A549 (cell line): Measurements from ENCODE around the gene ATG101. TPM values are rescaled to one million over a fixed set of nuclear protein-coding genes. Genes with fewer than 3 reads are reported as not detected.

Experiments used
- ATAC-seq, 2 experiments: fragments of 200-7000 bp in 1 of 2; fragments of >200 bp in 1 of 2; cut with Nextera tagmentation in 1 of 2; cut with Tn5 transposase in 1 of 2; 3 replicates each; pipeline versions ENCODE4 v1.8.0 to v1.9.1; 2018 to 2020; ENCODE audit warnings: mild to moderate bottlenecking in 1 of 2, moderate library complexity in 1 of 2
- CTCF ChIA-PET: fragments of 300-600 bp; sonication (Branson Sonifier 250); formaldehyde crosslinking; extraction: SDS; loops from one replicate; lab custom pipeline; 2021; ENCODE audit warnings: antibody characterized with exemption, inconsistent platforms; lab: Yijun Ruan, JAX
- POLR2A ChIA-PET: fragments of 350-600 bp; formaldehyde crosslinking; extraction: SDS; loops from one replicate; lab custom pipeline; 2021; ENCODE audit warnings: antibody characterized with exemption, inconsistent platforms; lab: Yijun Ruan, JAX
- DNase-seq, 2 experiments: peaks; one replicate each; pipeline versions ENCODE4 v3.0.0 to v3.0.0-alpha.2; 2011 to 2016; ENCODE audit warnings: low read depth in 1 of 2, low spot score in 1 of 2
- FAIRE-seq: peaks from 2 replicates; lab custom pipeline; 2011; peaks lifted over from hg19 to GRCh38; lab: Jason Lieb, UNC
- H3K27ac ChIP-seq, 2 experiments: fragments of >200 bp; sonication (Bioruptor Twin); formaldehyde crosslinking; 3 replicates each; pipeline ENCODE4 v1.5.1; 2016 to 2017
- H3K4me1 ChIP-seq: fragments of >200 bp; sonication (Bioruptor Twin); formaldehyde crosslinking; 3 replicates; pipeline ENCODE4 v1.6.1; 2016
- H3K4me2 ChIP-seq: fragments of >200 bp; sonication (Bioruptor Twin); formaldehyde crosslinking; 3 replicates; pipeline ENCODE4 v1.6.1; 2016
- H3K4me3 ChIP-seq: fragments of >200 bp; sonication (Bioruptor Twin); formaldehyde crosslinking; 3 replicates; pipeline ENCODE4 v1.5.1; 2016
- H3K9me3 ChIP-seq: fragments of >200 bp; sonication (Bioruptor Twin); formaldehyde crosslinking; 3 replicates; pipeline ENCODE4 v1.6.1; 2016
- BHLHE40 ChIP-seq: IDR thresholded peaks from 2 replicates; pipeline ENCODE4 v1.6.1; 2012; ENCODE audit warnings: low read depth, low read length, inconsistent platforms
- CBX2 ChIP-seq: fragments of 200-600 bp; sonication (generic); IDR thresholded peaks from 2 replicates; pipeline ENCODE4 v1.6.1; 2016; ENCODE audit warnings: low read depth, mild to moderate bottlenecking, borderline replicate concordance
- EHMT2 ChIP-seq: fragments of 200-600 bp; sonication (generic); IDR thresholded peaks from 2 replicates; pipeline ENCODE4 v1.6.1; 2016; ENCODE audit warnings: antibody characterized with exemption, low read depth, mild to moderate bottlenecking, moderate library complexity
- FOSB ChIP-seq: fragments of 250-450 bp; sonication (Bioruptor Pico); IDR thresholded peaks from 2 replicates; pipeline ENCODE4 v1.5.0; 2020; ENCODE audit warnings: mild to moderate bottlenecking, moderate library complexity
- HEYL ChIP-seq: fragments of 250-450 bp; sonication (Bioruptor Pico); IDR thresholded peaks from 2 replicates; pipeline ENCODE4 v1.8.0; 2021; ENCODE audit warnings: mild to moderate bottlenecking, moderate library complexity
- HOXB13 ChIP-seq: fragments of 250-450 bp; sonication (Bioruptor Pico); IDR thresholded peaks from 2 replicates; pipeline ENCODE4 v1.5.0; 2020; ENCODE audit warnings: low read depth, mild to moderate bottlenecking, moderate library complexity
- KDM5A ChIP-seq: fragments of 200-600 bp; sonication (generic); IDR thresholded peaks from 2 replicates; pipeline ENCODE4 v1.6.1; 2016; ENCODE audit warnings: antibody characterized with exemption, mild to moderate bottlenecking
- MAFK ChIP-seq: fragments of 450-650 bp; IDR thresholded peaks from 2 replicates; pipeline ENCODE4 v1.6.1; 2014; ENCODE audit not compliant: partially characterized antibody
- MYC ChIP-seq: IDR thresholded peaks from 2 replicates; pipeline ENCODE4 v1.6.1; 2012; ENCODE audit warnings: mild to moderate bottlenecking, inconsistent platforms, low read length, improper control_type of control experiment, borderline replicate concordance
- NPAS2 ChIP-seq: fragments of 250-450 bp; sonication (Bioruptor Pico); IDR thresholded peaks from 2 replicates; pipeline ENCODE4 v1.8.0; 2022; ENCODE audit warnings: mild to moderate bottlenecking, moderate library complexity, borderline replicate concordance
- PHF8 ChIP-seq: fragments of 200-600 bp; sonication (generic); IDR thresholded peaks from 2 replicates; pipeline ENCODE4 v1.6.1; 2016; ENCODE audit warnings: low read depth, mild to moderate bottlenecking, antibody characterized with exemption, moderate library complexity, borderline replicate concordance
- POLR2A ChIP-seq: IDR thresholded peaks from 2 replicates; pipeline ENCODE4 v1.6.1; 2012; ENCODE audit warnings: mild to moderate bottlenecking, low read length
- RAD21 ChIP-seq, 2 experiments: fragments of >200 bp in 1 of 2; sonication (Bioruptor Twin) in 1 of 2; formaldehyde crosslinking in 1 of 2; IDR thresholded peaks in 1 of 2; conservative IDR thresholded peaks in 1 of 2; 2 replicates in 1 of 2; 3 replicates in 1 of 2; pipeline ENCODE4 v1.6.1; 2012 to 2018; ENCODE audit warnings: inconsistent platforms in 1 of 2
- RNF2 ChIP-seq: fragments of 200-600 bp; sonication (generic); IDR thresholded peaks from 2 replicates; pipeline ENCODE4 v1.6.1; 2016; ENCODE audit warnings: low read depth, mild to moderate bottlenecking, antibody characterized with exemption, moderate library complexity, borderline replicate concordance
- SMC3 ChIP-seq: fragments of >200 bp; sonication (Bioruptor Twin); formaldehyde crosslinking; IDR thresholded peaks from 3 replicates; pipeline ENCODE4 v1.6.1; 2018; ENCODE audit warnings: inconsistent platforms
- TFCP2L1 ChIP-seq: fragments of 250-450 bp; sonication (Bioruptor Pico); IDR thresholded peaks from 2 replicates; pipeline ENCODE4 v1.5.0; 2021; ENCODE audit warnings: mild to moderate bottlenecking
- ZNF302 ChIP-seq: fragments of 250-450 bp; sonication (Bioruptor Pico); IDR thresholded peaks from 2 replicates; pipeline ENCODE4 v1.9.0; 2021; ENCODE audit warnings: inconsistent platforms, mild to moderate bottlenecking, moderate library complexity
- WGBS: methylation state at CpG from one replicate; pipeline ENCODE4 v1.1.6; 2017; ENCODE audit errors: missing lambda C conversion rate; 5-methylcytosine and 5-hydroxymethylcytosine counted together
- polyA plus RNA-seq, 4 experiments: library from polyadenylated mRNA; depleted of rRNA in 3 of 4; stranded (reverse); fragments of >200 nt; fragmentation: RNase III in 1 of 4; extraction: RNeasy Plus Mini Kit Qiagen cat#74134 plus additional on column Dnase treatment in 1 of 4; gene quantifications; 2 replicates in 3 of 4; 3 replicates in 1 of 4; pipeline ENCODE4 v1.2.3, GENCODE V29; 2011 to 2017
- TF ChIP-seq, protein P1 (sequence below): IDR thresholded peaks from 2 replicates; pipeline ENCODE4 v1.6.1; 2012
- TF ChIP-seq, protein P2 (sequence below): fragments of >200 bp; sonication (Bioruptor Twin); formaldehyde crosslinking; IDR thresholded peaks from 3 replicates; pipeline ENCODE4 v1.5.1; 2016
- TF ChIP-seq, protein P3 (sequence below): IDR thresholded peaks from 2 replicates; pipeline ENCODE4 v1.6.1; 2012; ENCODE audit warnings: low read depth, borderline replicate concordance
- TF ChIP-seq, protein P4 (sequence below): IDR thresholded peaks from 2 replicates; pipeline ENCODE4 v1.6.1; 2012
- TF ChIP-seq, protein P5 (sequence below): fragments of 200-600 bp; sonication (generic); IDR thresholded peaks from 2 replicates; pipeline ENCODE4 v1.6.1; 2016; ENCODE audit warnings: antibody characterized with exemption, mild to moderate bottlenecking, moderate library complexity

ATG101 gene
- polyA plus RNA-seq, 2 of the 4 experiments (the other 2 are of a cell fraction), result 87.9 to 141 TPM

DNA sequence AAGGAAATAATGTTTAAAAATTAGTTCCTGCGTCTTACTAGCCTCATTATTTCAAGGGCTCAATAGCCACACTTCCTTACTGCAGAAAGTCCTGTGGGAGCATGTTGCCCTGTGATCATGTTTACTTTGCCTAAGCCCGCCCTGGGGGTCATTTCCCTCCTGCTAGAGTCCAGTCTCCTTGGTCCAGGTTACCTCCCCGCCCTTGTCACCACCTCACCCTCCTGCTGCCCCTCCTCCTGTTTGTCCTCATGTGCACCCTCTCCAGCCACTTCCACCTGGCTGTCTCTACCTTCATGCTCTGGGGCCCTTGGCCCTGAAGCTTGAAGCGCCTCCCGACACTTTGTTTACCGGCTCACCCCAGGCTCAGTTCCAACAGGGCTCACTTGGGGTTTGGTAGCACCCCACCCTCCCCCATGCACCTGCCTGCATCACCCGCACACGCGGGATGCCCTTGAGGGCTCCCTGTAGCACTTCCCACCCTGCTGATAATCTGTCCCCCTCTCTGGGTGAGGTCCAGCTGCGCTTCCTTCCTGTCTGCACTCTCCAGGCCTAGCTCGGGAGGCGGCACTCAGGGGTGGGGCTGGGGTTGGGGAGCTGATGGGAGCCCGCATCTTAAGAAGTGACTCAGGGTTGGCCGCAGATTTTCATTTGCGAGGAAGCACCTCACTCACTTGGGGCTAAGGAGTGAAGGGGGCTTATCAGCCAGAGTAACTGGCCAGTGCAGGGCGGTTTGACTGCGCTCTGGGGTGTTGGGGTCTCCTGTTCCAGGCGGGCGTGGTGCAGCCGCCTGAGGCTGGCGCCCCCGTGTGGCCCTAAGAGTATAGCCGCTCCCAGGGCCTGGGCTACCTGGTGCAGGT, 49.8 kb downstream of the ATG101 start:
- peaks cover 5% of the 10 kb centered on the region; the same call in 2 of the 3 replicates for H3K4me1 ChIP-seq
- ChIA-PET CTCF (interaction anchor here (0.6 to 15.8 kb wide), 23 partner anchors 9 to 765 kb away, joined by 3 to 304 read pairs (median 4); no protein-coding TSS in a partner anchor), POLR2A (interaction anchor here (0.7 kb wide), 1 partner anchor 88 kb away, joined by 10 read pairs; no protein-coding TSS in a partner anchor)
- no peaks in the 10 kb centered on the region for H3K9me3 ChIP-seq
- H3K4me3 ChIP-seq, result no peak overlapping the region
- TF ChIP-seq, protein P1, sequence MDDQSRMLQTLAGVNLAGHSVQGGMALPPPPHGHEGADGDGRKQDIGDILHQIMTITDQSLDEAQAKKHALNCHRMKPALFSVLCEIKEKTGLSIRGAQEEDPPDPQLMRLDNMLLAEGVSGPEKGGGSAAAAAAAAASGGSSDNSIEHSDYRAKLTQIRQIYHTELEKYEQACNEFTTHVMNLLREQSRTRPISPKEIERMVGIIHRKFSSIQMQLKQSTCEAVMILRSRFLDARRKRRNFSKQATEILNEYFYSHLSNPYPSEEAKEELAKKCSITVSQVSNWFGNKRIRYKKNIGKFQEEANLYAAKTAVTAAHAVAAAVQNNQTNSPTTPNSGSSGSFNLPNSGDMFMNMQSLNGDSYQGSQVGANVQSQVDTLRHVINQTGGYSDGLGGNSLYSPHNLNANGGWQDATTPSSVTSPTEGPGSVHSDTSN, result no peak
- TF ChIP-seq RNF2 (no peak), SMC3 (0 out of 3 replicates have a peak, but pooled peaks have one; percentile 18), MAFK (no peak), HOXB13 (CRISPR knock-in tag) (no peak), EHMT2 (no peak), RAD21 (conservative IDR thresholded peaks at IDR 0.05 in 1 of 2, IDR thresholded peaks at IDR 0.05 in 1 of 2) (0 out of 5 replicates have a peak, but pooled peaks of 1 of the 2 experiments have one; percentile 12)
- TF ChIP-seq, protein P2, sequence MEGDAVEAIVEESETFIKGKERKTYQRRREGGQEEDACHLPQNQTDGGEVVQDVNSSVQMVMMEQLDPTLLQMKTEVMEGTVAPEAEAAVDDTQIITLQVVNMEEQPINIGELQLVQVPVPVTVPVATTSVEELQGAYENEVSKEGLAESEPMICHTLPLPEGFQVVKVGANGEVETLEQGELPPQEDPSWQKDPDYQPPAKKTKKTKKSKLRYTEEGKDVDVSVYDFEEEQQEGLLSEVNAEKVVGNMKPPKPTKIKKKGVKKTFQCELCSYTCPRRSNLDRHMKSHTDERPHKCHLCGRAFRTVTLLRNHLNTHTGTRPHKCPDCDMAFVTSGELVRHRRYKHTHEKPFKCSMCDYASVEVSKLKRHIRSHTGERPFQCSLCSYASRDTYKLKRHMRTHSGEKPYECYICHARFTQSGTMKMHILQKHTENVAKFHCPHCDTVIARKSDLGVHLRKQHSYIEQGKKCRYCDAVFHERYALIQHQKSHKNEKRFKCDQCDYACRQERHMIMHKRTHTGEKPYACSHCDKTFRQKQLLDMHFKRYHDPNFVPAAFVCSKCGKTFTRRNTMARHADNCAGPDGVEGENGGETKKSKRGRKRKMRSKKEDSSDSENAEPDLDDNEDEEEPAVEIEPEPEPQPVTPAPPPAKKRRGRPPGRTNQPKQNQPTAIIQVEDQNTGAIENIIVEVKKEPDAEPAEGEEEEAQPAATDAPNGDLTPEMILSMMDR, result peak; percentile 42
- no peak overlapping the region for H3K4me2 ChIP-seq
- FAIRE-seq (no peak), DNase-seq (peak; percentile 55 to 62), ATAC-seq (peak in 1 of 2 experiments; percentile 86; a peak in 3 of 6 replicates)
- H3K27ac ChIP-seq, result no peak overlapping the region
- WGBS, result 61% methylated on average over 17 of the region's 23 CpGs

DNA sequence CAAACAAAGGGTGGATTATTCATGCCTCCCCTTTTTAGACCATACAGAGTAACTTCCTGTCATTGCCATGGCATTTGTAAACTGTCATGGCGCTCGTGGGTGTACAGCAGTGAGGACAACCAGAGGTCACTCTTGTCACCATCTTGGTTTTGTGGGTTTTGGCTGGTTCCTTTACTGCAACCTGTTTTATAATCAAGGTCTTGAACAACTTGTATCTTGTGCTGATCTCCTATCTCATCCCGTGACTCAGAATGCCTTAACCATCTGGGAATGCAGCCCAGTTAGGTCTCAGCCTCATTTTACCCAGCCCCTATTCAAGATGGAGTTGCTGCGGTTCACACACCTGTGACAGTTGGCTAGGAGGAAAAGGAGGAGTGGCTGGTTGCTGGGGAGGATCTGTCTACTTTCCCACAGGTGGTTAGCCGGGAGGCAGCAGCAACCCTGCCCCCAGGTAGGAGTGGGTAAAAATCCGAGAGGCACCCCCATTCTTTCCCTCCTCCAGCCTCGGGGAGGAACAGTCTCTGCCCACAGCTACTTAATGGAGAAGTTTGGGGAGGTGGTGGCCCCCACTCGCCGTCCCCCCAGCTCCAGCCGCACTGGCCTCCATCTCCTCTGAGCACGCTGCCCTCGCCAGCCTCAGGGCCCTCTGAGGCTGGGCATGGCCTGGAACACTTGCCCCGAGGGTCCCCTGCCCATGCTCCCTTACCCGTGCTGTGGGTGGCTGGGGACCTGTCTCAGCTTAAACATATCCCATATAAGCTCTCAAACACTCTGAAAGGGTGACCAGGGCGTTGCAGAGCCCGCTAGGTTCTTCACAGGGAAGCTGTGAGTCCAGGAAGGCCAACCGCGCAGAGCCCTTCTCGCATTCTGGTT, 51.4 kb downstream of the ATG101 start:
- no peak overlapping the region for H3K4me3 ChIP-seq
- peak; percentile 14 to 26; a peak in 4 of 6 replicates for ATAC-seq
- no peaks in the 10 kb centered on the region for H3K9me3 ChIP-seq
- DNase-seq, result no peak
- WGBS, result 62% methylated on average over 19 of the region's 19 CpGs
- peak overlapping the region; percentile 21; the same call in 1 of the 3 replicates for H3K4me2 ChIP-seq
- H3K27ac ChIP-seq, result no peak overlapping the region
- ChIA-PET POLR2A (no interaction called here), CTCF (interaction anchor here (0.5 to 15.8 kb wide), 39 partner anchors 9 to 861 kb away, joined by 3 to 304 read pairs (median 4); partner anchors contain the start of genes ATG101, NR4A1, SMIM41 and TAMALIN)
- H3K4me1 ChIP-seq, result peaks cover 5% of the 10 kb centered on the region; the same call in 2 of the 3 replicates
- TF ChIP-seq FOSB (CRISPR knock-in tag) (no peak), HEYL (CRISPR knock-in tag) (no peak), POLR2A (no peak), MYC (no peak), PHF8 (no peak), TFCP2L1 (no peak), NPAS2 (CRISPR knock-in tag) (no peak), HOXB13 (CRISPR knock-in tag) (no peak), CBX2 (no peak), EHMT2 (no peak), BHLHE40 (no peak), ZNF302 (CRISPR knock-in tag) (no peak), KDM5A (no peak)
- TF ChIP-seq, protein P3, sequence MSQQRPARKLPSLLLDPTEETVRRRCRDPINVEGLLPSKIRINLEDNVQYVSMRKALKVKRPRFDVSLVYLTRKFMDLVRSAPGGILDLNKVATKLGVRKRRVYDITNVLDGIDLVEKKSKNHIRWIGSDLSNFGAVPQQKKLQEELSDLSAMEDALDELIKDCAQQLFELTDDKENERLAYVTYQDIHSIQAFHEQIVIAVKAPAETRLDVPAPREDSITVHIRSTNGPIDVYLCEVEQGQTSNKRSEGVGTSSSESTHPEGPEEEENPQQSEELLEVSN, result no peak
- TF ChIP-seq, protein P4, sequence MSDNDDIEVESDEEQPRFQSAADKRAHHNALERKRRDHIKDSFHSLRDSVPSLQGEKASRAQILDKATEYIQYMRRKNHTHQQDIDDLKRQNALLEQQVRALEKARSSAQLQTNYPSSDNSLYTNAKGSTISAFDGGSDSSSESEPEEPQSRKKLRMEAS, result no peak
- TF ChIP-seq, protein P5, sequence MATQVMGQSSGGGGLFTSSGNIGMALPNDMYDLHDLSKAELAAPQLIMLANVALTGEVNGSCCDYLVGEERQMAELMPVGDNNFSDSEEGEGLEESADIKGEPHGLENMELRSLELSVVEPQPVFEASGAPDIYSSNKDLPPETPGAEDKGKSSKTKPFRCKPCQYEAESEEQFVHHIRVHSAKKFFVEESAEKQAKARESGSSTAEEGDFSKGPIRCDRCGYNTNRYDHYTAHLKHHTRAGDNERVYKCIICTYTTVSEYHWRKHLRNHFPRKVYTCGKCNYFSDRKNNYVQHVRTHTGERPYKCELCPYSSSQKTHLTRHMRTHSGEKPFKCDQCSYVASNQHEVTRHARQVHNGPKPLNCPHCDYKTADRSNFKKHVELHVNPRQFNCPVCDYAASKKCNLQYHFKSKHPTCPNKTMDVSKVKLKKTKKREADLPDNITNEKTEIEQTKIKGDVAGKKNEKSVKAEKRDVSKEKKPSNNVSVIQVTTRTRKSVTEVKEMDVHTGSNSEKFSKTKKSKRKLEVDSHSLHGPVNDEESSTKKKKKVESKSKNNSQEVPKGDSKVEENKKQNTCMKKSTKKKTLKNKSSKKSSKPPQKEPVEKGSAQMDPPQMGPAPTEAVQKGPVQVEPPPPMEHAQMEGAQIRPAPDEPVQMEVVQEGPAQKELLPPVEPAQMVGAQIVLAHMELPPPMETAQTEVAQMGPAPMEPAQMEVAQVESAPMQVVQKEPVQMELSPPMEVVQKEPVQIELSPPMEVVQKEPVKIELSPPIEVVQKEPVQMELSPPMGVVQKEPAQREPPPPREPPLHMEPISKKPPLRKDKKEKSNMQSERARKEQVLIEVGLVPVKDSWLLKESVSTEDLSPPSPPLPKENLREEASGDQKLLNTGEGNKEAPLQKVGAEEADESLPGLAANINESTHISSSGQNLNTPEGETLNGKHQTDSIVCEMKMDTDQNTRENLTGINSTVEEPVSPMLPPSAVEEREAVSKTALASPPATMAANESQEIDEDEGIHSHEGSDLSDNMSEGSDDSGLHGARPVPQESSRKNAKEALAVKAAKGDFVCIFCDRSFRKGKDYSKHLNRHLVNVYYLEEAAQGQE, result no peak
- TF ChIP-seq, all 56 proteins: peak for 0
- FAIRE-seq, result no peak
